Neuron (in vitro differentiated cells): ENCODE results near the gene MTHFD1L.

Experiments
- H2AFZ ChIP-seq: one replicate; pipeline ENCODE4 v1.6.1; 2013; ENCODE audit warnings: low read depth, mild to moderate bottlenecking, inconsistent platforms, low read length, moderate library complexity
- H3K27me3 ChIP-seq: one replicate; pipeline ENCODE4 v1.6.1; 2013; ENCODE audit warnings: low read length; ENCODE audit not compliant: insufficient read depth
- H3K36me3 ChIP-seq: one replicate; pipeline ENCODE4 v1.6.1; 2013; ENCODE audit warnings: low read length; ENCODE audit not compliant: insufficient read depth
- H3K4me1 ChIP-seq: one replicate; pipeline ENCODE4 v1.6.1; 2013; ENCODE audit warnings: low read length; ENCODE audit not compliant: insufficient read depth
- H3K4me3 ChIP-seq: 2 replicates; pipeline ENCODE4 v1.5.1; 2013; ENCODE audit warnings: mild to moderate bottlenecking, low read length, moderate library complexity
- H3K9me3 ChIP-seq: one replicate; pipeline ENCODE4 v1.6.1; 2013; ENCODE audit warnings: low read length

Gene MTHFD1L

GRCh38 chr6:150894935-150895552 is 29.5 kb downstream of the MTHFD1L start:
- Histone ChIP-seq H3K9me3 (no peaks in the 10 kb centered on the region), H3K4me3 (no peak overlapping the region), H3K36me3 (peaks cover 6% of the 10 kb centered on the region), H3K4me1 (no peaks in the 10 kb centered on the region), H2AFZ (no peak overlapping the region), H3K27me3 (no peaks in the 10 kb centered on the region)

DNA sequence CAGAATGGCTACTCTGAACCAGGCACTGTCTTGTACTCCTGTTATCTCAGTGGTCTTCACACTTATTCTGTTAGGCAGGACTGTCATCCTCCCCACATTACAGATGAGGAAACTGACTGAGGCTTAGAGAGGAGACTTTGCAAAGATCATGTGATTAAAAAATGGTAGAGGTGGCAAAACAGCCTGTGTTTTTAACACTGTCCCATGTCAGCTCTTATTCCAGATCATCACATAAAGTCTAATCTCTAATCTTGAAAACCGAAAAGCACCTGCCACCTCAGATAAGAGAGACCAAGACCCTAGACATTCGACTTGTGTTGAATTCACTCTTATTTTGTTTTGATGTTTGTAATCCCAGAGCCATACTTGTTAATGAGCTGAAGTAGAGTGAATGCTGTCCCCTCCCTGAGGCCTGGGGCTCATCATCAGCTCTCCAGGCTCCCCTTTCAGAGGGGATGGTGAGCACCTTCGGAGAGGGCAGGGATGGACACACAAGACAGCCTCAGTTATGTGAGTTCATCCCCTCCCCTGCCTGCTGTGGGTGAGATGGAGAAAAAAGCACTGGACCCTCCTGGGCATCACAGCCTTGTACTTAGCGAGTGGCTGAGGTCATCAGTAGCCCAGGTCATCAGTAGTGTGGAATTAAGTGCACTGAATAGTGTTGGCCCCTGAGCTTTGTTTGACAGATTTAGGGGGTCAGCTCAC is 30.6 kb downstream of the MTHFD1L start:
- no peak overlapping the region for H2AFZ ChIP-seq
- no peaks in the 10 kb centered on the region for H3K36me3 ChIP-seq
- no peak overlapping the region for H3K4me3 ChIP-seq
- H3K4me1 ChIP-seq: no peaks in the 10 kb centered on the region
- H3K27me3 ChIP-seq: no peaks in the 10 kb centered on the region
- no peaks in the 10 kb centered on the region for H3K9me3 ChIP-seq

DNA sequence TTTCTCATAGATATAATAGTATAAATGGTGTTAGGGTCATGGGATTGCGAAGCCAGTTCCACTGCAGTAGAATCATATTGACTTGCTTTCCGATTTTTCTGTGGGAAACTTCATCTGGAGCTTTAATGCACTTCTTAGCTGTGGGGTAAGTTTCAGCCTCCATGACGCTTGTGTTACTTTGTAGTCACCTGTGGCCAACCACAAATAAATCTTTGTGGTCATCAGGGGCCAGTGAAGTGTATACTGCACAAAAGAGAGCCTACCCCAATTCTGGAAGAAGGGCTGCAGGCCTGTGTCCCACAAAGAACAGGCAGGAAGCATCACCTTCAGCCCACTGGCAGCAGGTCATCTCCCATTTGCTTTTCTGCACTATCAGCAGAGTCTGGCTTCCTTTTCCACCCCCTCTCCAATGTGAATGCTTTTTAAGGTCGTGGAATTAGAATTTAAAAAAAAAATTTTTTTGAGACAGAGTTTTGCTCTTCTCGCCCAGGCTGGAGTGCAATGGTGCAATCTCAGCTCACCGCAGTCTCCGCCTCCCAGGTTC is 32.0 kb downstream of the MTHFD1L start:
- Histone ChIP-seq H3K36me3 (no peaks in the 10 kb centered on the region), H3K4me3 (no peak overlapping the region), H3K9me3 (no peaks in the 10 kb centered on the region), H3K27me3 (no peaks in the 10 kb centered on the region), H2AFZ (no peak overlapping the region), H3K4me1 (peaks cover 13% of the 10 kb centered on the region)

GRCh38 chr6:150898399-150899170 is 33.1 kb downstream of the MTHFD1L start:
- Histone ChIP-seq H3K36me3 (no peaks in the 10 kb centered on the region), H3K4me1 (peaks cover 16% of the 10 kb centered on the region), H3K9me3 (no peaks in the 10 kb centered on the region), H2AFZ (no peak overlapping the region), H3K27me3 (no peaks in the 10 kb centered on the region), H3K4me3 (no peak overlapping the region)

- Histone ChIP-seq H3K36me3 (no peaks in the 10 kb centered on the region), H3K9me3 (no peaks in the 10 kb centered on the region), H3K27me3 (no peaks in the 10 kb centered on the region), H2AFZ (no peak overlapping the region), H3K4me1 (peaks cover 22% of the 10 kb centered on the region), H3K4me3 (no peak overlapping the region)
These were observed 33.7 kb downstream of the MTHFD1L start for GRCh38 chr6:150899231-150899630.

GRCh38 chr6:150900049-150900448 is 34.5 kb downstream of the MTHFD1L start:
- Histone ChIP-seq H3K9me3 (no peaks in the 10 kb centered on the region), H3K36me3 (no peaks in the 10 kb centered on the region), H3K4me3 (no peak overlapping the region), H3K4me1 (peaks cover 27% of the 10 kb centered on the region), H3K27me3 (no peaks in the 10 kb centered on the region), H2AFZ (no peak overlapping the region)

DNA sequence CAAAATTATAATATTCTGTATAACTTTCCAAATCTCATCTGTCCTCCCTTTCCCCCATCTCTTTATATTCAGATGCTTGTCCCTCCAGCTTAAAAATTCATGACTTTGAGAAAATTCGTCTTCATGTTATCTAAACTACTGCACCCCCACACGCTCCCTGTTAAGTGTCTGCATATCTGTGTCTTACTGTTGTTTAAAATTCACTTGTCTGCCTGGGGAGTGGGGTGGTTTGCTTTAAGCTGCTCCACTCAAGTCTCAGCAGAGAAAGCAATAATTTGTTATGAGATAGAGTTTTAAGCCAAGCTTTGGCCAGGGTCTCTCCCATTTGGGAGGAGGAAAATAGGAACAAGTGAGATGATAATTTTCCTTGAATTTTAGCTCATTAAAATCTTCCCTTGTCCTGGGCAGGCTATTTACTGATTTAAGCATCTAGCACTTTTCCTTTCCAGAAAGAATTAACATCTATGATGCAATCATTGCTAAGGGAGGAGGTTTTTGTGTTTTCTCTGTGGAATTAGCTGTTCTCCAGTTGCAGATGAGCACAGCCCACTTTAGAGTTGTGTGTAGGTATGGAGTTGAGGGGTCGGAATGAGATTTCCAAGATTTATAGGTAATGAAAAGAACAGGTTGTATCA is 36.8 kb downstream of the MTHFD1L start:
- H2AFZ ChIP-seq: no peak overlapping the region

GRCh38 chr6:150905769-150906168 is 40.3 kb downstream of the MTHFD1L start:
- H2AFZ ChIP-seq: no peak overlapping the region
- H3K4me3 ChIP-seq: no peak overlapping the region
- no peaks in the 10 kb centered on the region for H3K27me3 ChIP-seq
- H3K4me1 ChIP-seq: peaks cover 34% of the 10 kb centered on the region
- H3K9me3 ChIP-seq: no peaks in the 10 kb centered on the region
- peaks cover 6% of the 10 kb centered on the region for H3K36me3 ChIP-seq

More for the DNA sequence above, 36.8 kb downstream of the MTHFD1L start:
- peaks cover 6% of the 10 kb centered on the region for H3K36me3 ChIP-seq
- no peaks in the 10 kb centered on the region for H3K27me3 ChIP-seq
- no peak overlapping the region for H3K4me3 ChIP-seq
- H3K9me3 ChIP-seq: no peaks in the 10 kb centered on the region
- H3K4me1 ChIP-seq: peaks cover 34% of the 10 kb centered on the region

DNA sequence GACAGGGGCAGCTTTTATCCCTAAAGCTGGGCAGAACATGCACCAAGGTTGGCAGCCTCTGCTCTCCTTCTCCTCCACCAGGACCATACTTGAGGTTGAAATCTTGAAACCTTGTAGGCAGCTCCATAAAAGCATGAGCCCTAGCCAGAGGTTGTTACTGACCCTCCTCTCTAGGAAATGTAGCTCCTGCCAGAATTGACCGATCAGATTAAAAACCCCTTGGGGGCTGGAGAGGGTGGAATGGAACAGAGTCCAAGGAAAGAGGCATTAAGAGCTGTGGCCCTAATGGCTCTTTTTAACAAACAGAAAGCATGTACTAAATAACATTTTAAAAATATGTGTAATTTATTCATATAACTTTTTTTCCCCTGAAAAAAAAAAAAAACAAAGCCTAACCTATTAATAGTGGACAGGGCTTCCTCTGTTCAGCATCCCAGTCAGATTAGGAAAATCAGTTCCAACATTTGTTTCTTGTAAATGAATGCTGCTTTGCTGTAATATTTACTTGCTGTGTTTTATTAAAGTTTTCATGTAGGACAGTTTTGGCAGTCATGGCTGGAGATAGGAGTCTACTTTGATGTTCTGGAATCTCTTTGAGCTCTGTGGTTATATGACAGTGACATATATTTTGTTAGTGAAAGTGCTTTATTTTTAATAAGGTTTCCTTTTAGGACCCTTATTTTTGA is 41.3 kb downstream of the MTHFD1L start:
- Histone ChIP-seq H3K4me1 (peaks cover 27% of the 10 kb centered on the region), H3K36me3 (peaks cover 8% of the 10 kb centered on the region), H2AFZ (no peak overlapping the region), H3K27me3 (no peaks in the 10 kb centered on the region), H3K4me3 (no peak overlapping the region), H3K9me3 (no peaks in the 10 kb centered on the region)

DNA sequence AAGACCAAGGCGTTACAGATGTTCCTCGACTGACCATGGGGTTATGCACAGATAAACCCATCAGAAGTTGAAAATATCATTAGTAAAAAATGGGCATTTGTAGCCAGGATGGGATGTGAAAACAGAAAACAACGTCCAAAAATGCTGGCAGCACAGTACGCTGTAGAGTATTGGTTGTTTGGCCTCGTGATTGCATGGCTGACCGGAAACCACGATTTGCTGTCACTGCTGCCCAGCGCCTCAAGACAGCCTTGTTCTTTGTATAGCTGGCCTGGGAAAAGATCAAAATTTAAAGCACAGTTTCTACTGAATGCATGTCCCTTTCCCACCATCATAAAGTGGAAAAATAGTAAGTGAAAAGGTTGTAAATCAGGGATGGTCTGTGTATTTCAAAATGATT is 41.9 kb downstream of the MTHFD1L start:
- H2AFZ ChIP-seq: no peak overlapping the region
- no peak overlapping the region for H3K4me3 ChIP-seq
- no peaks in the 10 kb centered on the region for H3K9me3 ChIP-seq
- H3K4me1 ChIP-seq: peaks cover 21% of the 10 kb centered on the region
- no peaks in the 10 kb centered on the region for H3K27me3 ChIP-seq
- peaks cover 8% of the 10 kb centered on the region for H3K36me3 ChIP-seq

GRCh38 chr6:150908901-150909300 is 43.4 kb downstream of the MTHFD1L start:
- Histone ChIP-seq H3K4me1 (peaks cover 15% of the 10 kb centered on the region), H2AFZ (no peak overlapping the region), H3K36me3 (peaks cover 8% of the 10 kb centered on the region), H3K27me3 (no peaks in the 10 kb centered on the region), H3K4me3 (no peak overlapping the region), H3K9me3 (peaks cover 2% of the 10 kb centered on the region)

- Histone ChIP-seq H3K4me1 (peaks cover 1% of the 10 kb centered on the region), H3K27me3 (no peaks in the 10 kb centered on the region), H3K9me3 (peaks cover 2% of the 10 kb centered on the region), H2AFZ (no peak overlapping the region), H3K4me3 (no peak overlapping the region), H3K36me3 (peaks cover 8% of the 10 kb centered on the region)
These were observed 45.1 kb downstream of the MTHFD1L start for GRCh38 chr6:150910561-150910960.
